ENCODE data around the gene GLIS1.
A peak's percentile ranks its signal among the peaks of the same experiment; 100 is the strongest.

The GLIS1 gene

GRCh38 chr1:53693339-53693738, 45.6 kb downstream of the GLIS1 start:
- DNase-seq: no peak

GRCh38 chr1:53691326-53691725, 47.6 kb downstream of the GLIS1 start:
- DNase-seq: no peak

- no peak for DNase-seq
Observed at GRCh38 chr1:53690411-53690810, 48.6 kb downstream of the GLIS1 start.

- no peak for DNase-seq
Observed at GRCh38 chr1:53689736-53690326, 49.1 kb downstream of the GLIS1 start.

GRCh38 chr1:53689223-53689622, 49.7 kb downstream of the GLIS1 start:
- DNase-seq: no peak

GRCh38 chr1:53688381-53689102, 50.4 kb downstream of the GLIS1 start:
- DNase-seq: no peak

GRCh38 chr1:53687901-53688300, 51.1 kb downstream of the GLIS1 start:
- DNase-seq: no peak

GRCh38 chr1:53687426-53687825, 51.5 kb downstream of the GLIS1 start:
- no peak for DNase-seq

GRCh38 chr1:53686965-53687267, 52.0 kb downstream of the GLIS1 start:
- no peak for DNase-seq

- no peak for DNase-seq
Observed at GRCh38 chr1:53686091-53686964, 52.6 kb downstream of the GLIS1 start.

- peak; percentile 27 to 67 for DNase-seq
Observed at GRCh38 chr1:53685272-53686051, 53.5 kb downstream of the GLIS1 start.

GRCh38 chr1:53684741-53685140, 54.2 kb downstream of the GLIS1 start:
- DNase-seq: no peak

GRCh38 chr1:53683986-53684740, 54.8 kb downstream of the GLIS1 start:
- no peak for DNase-seq

GRCh38 chr1:53682881-53683280, 56.1 kb downstream of the GLIS1 start:
- no peak for DNase-seq

GRCh38 chr1:53681977-53682685, 56.8 kb downstream of the GLIS1 start:
- peak; percentile 27 to 33 for DNase-seq

- no peak for DNase-seq
Observed at GRCh38 chr1:53681351-53681976, 57.5 kb downstream of the GLIS1 start.

- DNase-seq: no peak
Observed at GRCh38 chr1:53680868-53681267, 58.1 kb downstream of the GLIS1 start.

- DNase-seq: no peak
Observed at GRCh38 chr1:53678938-53679825, 59.8 kb downstream of the GLIS1 start.

- peak; percentile 37 to 53 for DNase-seq
Observed at GRCh38 chr1:53678507-53678906, 60.5 kb downstream of the GLIS1 start.

GRCh38 chr1:53678046-53678445, 60.9 kb downstream of the GLIS1 start:
- DNase-seq: no peak

All from cerebellar nuclear complex (tissue), 1 donor.